ENCODE results near the gene TAS2R10.

The TAS2R10 gene

GRCh38 chr12:10849425-10849878 lies 23.3 kb upstream of the TAS2R10 start, which contains the start of gene PRR4:
PRR4 (minus strand) TSS chr12:10849475; CDS start chr12:10849437, 38 bp downstream.
- Histone ChIP-seq H2AK5ac (ENCODE audit: low read depth, low read length) (no peak within 1 kb of the TSS), H3K4ac (ENCODE audit: low read length) (no peak within 1 kb of the TSS), H3K4me3 (ENCODE audit: low read length in 2 of 2) (no peak within 1 kb of the TSS), H4K91ac (ENCODE audit: low read depth, low read length, poor library complexity) (no peak within 1 kb of the TSS), H2BK15ac (ENCODE audit: low read length) (no peak within 1 kb of the TSS), H3K18ac (ENCODE audit: low read length) (no peak within 1 kb of the TSS), H3K79me1 (ENCODE audit: low read depth, low read length) (no peaks in the 10 kb centered on the region), H4K8ac (ENCODE audit: low read depth, low read length) (no peak within 1 kb of the TSS), H2BK5ac (ENCODE audit: low read length) (no peak within 1 kb of the TSS), H3K9me3 (replicated peaks in 1 of 2; ENCODE audit: control insufficient read depth in 2 of 2, insufficient read depth in 1 of 2, low read depth in 1 of 2, low read length in 2 of 2) (no peaks in the 10 kb centered on the region), H3K23ac (ENCODE audit: low read depth, low read length, poor library complexity) (no peak within 1 kb of the TSS), H3K9ac (ENCODE audit: low read depth, low read length, poor library complexity) (no peak within 1 kb of the TSS), H3K36me3 (replicated peaks in 1 of 2; ENCODE audit: control insufficient read depth in 2 of 2, insufficient read depth in 2 of 2, low read length in 2 of 2) (peaks cover 0 to 21% of the 10 kb centered on the region in 2 donors), H3K27me3 (ENCODE audit: control insufficient read depth in 3 of 3, insufficient read depth in 3 of 3, low read depth in 1 of 3, low read length in 3 of 3) (no peaks in the 10 kb centered on the region), H3K27ac (replicated peaks; ENCODE audit: low read length) (no peak within 1 kb of the TSS), H3K4me2 (ENCODE audit: insufficient read depth, low read length, poor library complexity, severe bottlenecking) (no peak within 1 kb of the TSS), H2BK120ac (ENCODE audit: low read depth, low read length) (no peak within 1 kb of the TSS), H3K4me1 (ENCODE audit: control insufficient read depth in 2 of 2, insufficient read depth in 1 of 2, low read depth in 1 of 2, low read length in 2 of 2) (peaks cover 0 to 1% of the 10 kb centered on the region in 2 donors), H3K14ac (ENCODE audit: low read length) (no peak within 1 kb of the TSS), H2AFZ (ENCODE audit: low read length) (no peak within 1 kb of the TSS), H2BK12ac (ENCODE audit: low read length) (no peak within 1 kb of the TSS)
- WGBS, 2 donors (ENCODE audit: extremely low coverage in 2 of 2, insufficient read length in 2 of 2, insufficient replicate concordance in 1 of 2), result no CpG with 5 or more reads among the region's 4 CpGs
- no peak for DNase-seq (ENCODE audit: low spot score)

DNA sequence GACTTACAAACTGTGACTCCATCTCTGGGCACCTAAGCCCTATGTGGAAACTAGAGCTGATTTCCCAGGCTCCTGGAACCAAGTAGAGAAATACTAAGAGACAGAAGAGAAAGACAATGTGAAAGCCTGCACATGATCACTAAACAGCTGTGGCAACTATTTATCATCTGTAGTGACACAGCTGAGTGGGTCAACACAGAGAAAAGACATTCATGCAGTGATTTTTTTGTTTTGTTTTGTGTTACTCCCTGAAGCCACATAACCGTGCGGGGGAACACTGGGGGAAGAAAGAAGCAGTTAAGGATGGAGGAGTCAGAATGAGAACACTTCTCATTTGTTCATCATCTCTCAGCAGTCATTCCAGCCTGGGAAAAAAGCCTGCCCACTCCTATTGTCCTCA lies 21.6 kb upstream of the TAS2R10 start:
- no peaks in the 10 kb centered on the region for H3K79me1 ChIP-seq (ENCODE audit: low read depth, low read length)
- no CpG with 5 or more reads among the region's 2 CpGs for WGBS, 2 donors (ENCODE audit: extremely low coverage in 2 of 2, insufficient read length in 2 of 2, insufficient replicate concordance in 1 of 2)
- no peak overlapping the region for H2BK15ac ChIP-seq (ENCODE audit: low read length)
- H2BK12ac ChIP-seq (ENCODE audit: low read length), result no peak overlapping the region
- H3K27ac ChIP-seq (replicated peaks; ENCODE audit: low read length), result no peak overlapping the region
- DNase-seq (ENCODE audit: low spot score), result no peak
- H3K4ac ChIP-seq (ENCODE audit: low read length), result no peak overlapping the region
- no peak overlapping the region for H3K9ac ChIP-seq (ENCODE audit: low read depth, low read length, poor library complexity)
- H3K4me1 ChIP-seq (ENCODE audit: control insufficient read depth in 2 of 2, insufficient read depth in 1 of 2, low read depth in 1 of 2, low read length in 2 of 2), result peaks cover 0 to 1% of the 10 kb centered on the region in 2 donors
- no peak overlapping the region for H2AFZ ChIP-seq (ENCODE audit: low read length)
- H3K4me3 ChIP-seq (ENCODE audit: low read length in 2 of 2), result no peak overlapping the region
- no peak overlapping the region for H3K14ac ChIP-seq (ENCODE audit: low read length)
- no peak overlapping the region for H2BK5ac ChIP-seq (ENCODE audit: low read length)
- no peak overlapping the region for H2AK5ac ChIP-seq (ENCODE audit: low read depth, low read length)
- H3K36me3 ChIP-seq (replicated peaks in 1 of 2; ENCODE audit: control insufficient read depth in 2 of 2, insufficient read depth in 2 of 2, low read length in 2 of 2), result peaks cover 0 to 30% of the 10 kb centered on the region in 2 donors
- no peak overlapping the region for H3K18ac ChIP-seq (ENCODE audit: low read length)
- no peak overlapping the region for H3K4me2 ChIP-seq (ENCODE audit: insufficient read depth, low read length, poor library complexity, severe bottlenecking)
- no peak overlapping the region for H3K23ac ChIP-seq (ENCODE audit: low read depth, low read length, poor library complexity)
- H4K91ac ChIP-seq (ENCODE audit: low read depth, low read length, poor library complexity), result no peak overlapping the region
- no peaks in the 10 kb centered on the region for H3K27me3 ChIP-seq (ENCODE audit: control insufficient read depth in 3 of 3, insufficient read depth in 3 of 3, low read depth in 1 of 3, low read length in 3 of 3)
- H4K8ac ChIP-seq (ENCODE audit: low read depth, low read length), result no peak overlapping the region
- no peak overlapping the region for H2BK120ac ChIP-seq (ENCODE audit: low read depth, low read length)
- H3K9me3 ChIP-seq (replicated peaks in 1 of 2; ENCODE audit: control insufficient read depth in 2 of 2, insufficient read depth in 1 of 2, low read depth in 1 of 2, low read length in 2 of 2), result no peaks in the 10 kb centered on the region

- Histone ChIP-seq H3K27ac (replicated peaks; ENCODE audit: low read length) (no peak overlapping the region), H2BK5ac (ENCODE audit: low read length) (no peak overlapping the region), H2BK120ac (ENCODE audit: low read depth, low read length) (no peak overlapping the region), H3K4me2 (ENCODE audit: insufficient read depth, low read length, poor library complexity, severe bottlenecking) (no peak overlapping the region), H4K91ac (ENCODE audit: low read depth, low read length, poor library complexity) (no peak overlapping the region), H3K4ac (ENCODE audit: low read length) (no peak overlapping the region), H3K9me3 (replicated peaks in 1 of 2; ENCODE audit: control insufficient read depth in 2 of 2, insufficient read depth in 1 of 2, low read depth in 1 of 2, low read length in 2 of 2) (peaks cover 0 to 2% of the 10 kb centered on the region in 2 donors), H3K4me3 (ENCODE audit: low read length in 2 of 2) (no peak overlapping the region), H2AK5ac (ENCODE audit: low read depth, low read length) (no peak overlapping the region), H3K14ac (ENCODE audit: low read length) (no peak overlapping the region), H3K4me1 (ENCODE audit: control insufficient read depth in 2 of 2, insufficient read depth in 1 of 2, low read depth in 1 of 2, low read length in 2 of 2) (no peaks in the 10 kb centered on the region), H3K79me1 (ENCODE audit: low read depth, low read length) (no peaks in the 10 kb centered on the region), H2BK12ac (ENCODE audit: low read length) (no peak overlapping the region), H3K27me3 (ENCODE audit: control insufficient read depth in 3 of 3, insufficient read depth in 3 of 3, low read depth in 1 of 3, low read length in 3 of 3) (no peaks in the 10 kb centered on the region), H3K23ac (ENCODE audit: low read depth, low read length, poor library complexity) (no peak overlapping the region), H4K8ac (ENCODE audit: low read depth, low read length) (no peak overlapping the region), H3K18ac (ENCODE audit: low read length) (no peak overlapping the region), H3K9ac (ENCODE audit: low read depth, low read length, poor library complexity) (no peak overlapping the region), H2AFZ (ENCODE audit: low read length) (no peak overlapping the region), H2BK15ac (ENCODE audit: low read length) (no peak overlapping the region), H3K36me3 (replicated peaks in 1 of 2; ENCODE audit: control insufficient read depth in 2 of 2, insufficient read depth in 2 of 2, low read length in 2 of 2) (peaks cover 0 to 22% of the 10 kb centered on the region in 2 donors)
- WGBS, 2 donors (ENCODE audit: extremely low coverage in 2 of 2, insufficient read length in 2 of 2, insufficient replicate concordance in 1 of 2), result no CpG with 5 or more reads among the region's 2 CpGs
- no peak for DNase-seq (ENCODE audit: low spot score)
These were observed 16.7 kb upstream of the TAS2R10 start for GRCh38 chr12:10842862-10843261.

GRCh38 chr12:10838461-10838860 lies 12.3 kb upstream of the TAS2R10 start:
- Histone ChIP-seq H2AFZ (ENCODE audit: low read length) (no peak overlapping the region), H2BK5ac (ENCODE audit: low read length) (no peak overlapping the region), H4K8ac (ENCODE audit: low read depth, low read length) (no peak overlapping the region), H2BK15ac (ENCODE audit: low read length) (no peak overlapping the region), H3K23ac (ENCODE audit: low read depth, low read length, poor library complexity) (no peak overlapping the region), H3K14ac (ENCODE audit: low read length) (no peak overlapping the region), H3K9me3 (replicated peaks in 1 of 2; ENCODE audit: control insufficient read depth in 2 of 2, insufficient read depth in 1 of 2, low read depth in 1 of 2, low read length in 2 of 2) (peaks cover 0 to 2% of the 10 kb centered on the region in 2 donors), H2BK12ac (ENCODE audit: low read length) (no peak overlapping the region), H3K79me1 (ENCODE audit: low read depth, low read length) (no peaks in the 10 kb centered on the region), H3K4ac (ENCODE audit: low read length) (no peak overlapping the region), H3K18ac (ENCODE audit: low read length) (no peak overlapping the region), H3K36me3 (replicated peaks in 1 of 2; ENCODE audit: control insufficient read depth in 2 of 2, insufficient read depth in 2 of 2, low read length in 2 of 2) (peaks cover 0 to 7% of the 10 kb centered on the region in 2 donors), H3K27me3 (ENCODE audit: control insufficient read depth in 3 of 3, insufficient read depth in 3 of 3, low read depth in 1 of 3, low read length in 3 of 3) (no peaks in the 10 kb centered on the region), H2AK5ac (ENCODE audit: low read depth, low read length) (no peak overlapping the region), H3K27ac (replicated peaks; ENCODE audit: low read length) (no peak overlapping the region), H3K4me3 (ENCODE audit: low read length in 2 of 2) (no peak overlapping the region), H3K9ac (ENCODE audit: low read depth, low read length, poor library complexity) (no peak overlapping the region), H2BK120ac (ENCODE audit: low read depth, low read length) (no peak overlapping the region), H3K4me2 (ENCODE audit: insufficient read depth, low read length, poor library complexity, severe bottlenecking) (no peak overlapping the region), H4K91ac (ENCODE audit: low read depth, low read length, poor library complexity) (no peak overlapping the region), H3K4me1 (ENCODE audit: control insufficient read depth in 2 of 2, insufficient read depth in 1 of 2, low read depth in 1 of 2, low read length in 2 of 2) (no peaks in the 10 kb centered on the region)
- WGBS, 2 donors (ENCODE audit: extremely low coverage in 2 of 2, insufficient read length in 2 of 2, insufficient replicate concordance in 1 of 2), result no CpG with 5 or more reads among the region's 3 CpGs
- DNase-seq (ENCODE audit: low spot score), result no peak

All from neuronal stem cell (in vitro differentiated cells).